IMR-90 (cell line): ENCODE data around the gene C19orf85. TPM values are rescaled to one million over a fixed set of nuclear protein-coding genes. Genes with fewer than 3 reads are reported as not detected.

Experiments used
- ATAC-seq: fragments of 200-7000 bp; cut with Tn5 transposase; 2 replicates; pipeline ENCODE4 v1.9.1; 2020; ENCODE audit warnings: low read depth, mild to moderate bottlenecking, moderate library complexity
- BruUV-seq: library from RNA; stranded (reverse); fragments of 400-500 nt; replicated peaks from 2 replicates; lab custom pipeline; 2021; lab: Mats Ljungman, UMichigan
- CTCF ChIA-PET: fragments of 300-600 bp; formaldehyde crosslinking; extraction: SDS; loops from one replicate; lab custom pipeline; 2021; ENCODE audit warnings: antibody characterized with exemption; lab: Yijun Ruan, JAX
- POLR2A ChIA-PET: fragments of 300-600 bp; sonication (Branson Sonifier 250); formaldehyde crosslinking; loops from one replicate; lab custom pipeline; 2022; ENCODE audit warnings: antibody characterized with exemption; ENCODE audit not compliant: unreplicated experiment; lab: Charles Lee
- DNase-seq: peaks from one replicate; pipeline ENCODE4 v3.0.0; 2013
- H2AFZ ChIP-seq: replicated peaks from 2 replicates; pipeline ENCODE3; 2013; ENCODE audit warnings: low read length, mild to moderate bottlenecking; ENCODE audit not compliant: poor library complexity
- H2AK5ac ChIP-seq: 2 replicates; pipeline ENCODE4 v1.6.1; 2013; ENCODE audit warnings: low read depth, low read length, inconsistent platforms
- H2AK9ac ChIP-seq: replicated peaks from 2 replicates; pipeline ENCODE3; 2013; ENCODE audit warnings: mild to moderate bottlenecking, low read depth, low read length, moderate library complexity; ENCODE audit not compliant: poor library complexity
- H2BK120ac ChIP-seq: 2 replicates; pipeline ENCODE4 v1.6.1; 2013; ENCODE audit warnings: low read depth, low read length, inconsistent platforms
- H2BK15ac ChIP-seq: 3 replicates; pipeline ENCODE4 v1.6.1; 2013; ENCODE audit warnings: low read depth, low read length, inconsistent platforms
- H2BK20ac ChIP-seq: 2 replicates; pipeline ENCODE4 v1.6.1; 2013; ENCODE audit warnings: low read depth, mild to moderate bottlenecking, inconsistent platforms, low read length, moderate library complexity
- H2BK5ac ChIP-seq: 2 replicates; pipeline ENCODE4 v1.6.1; 2013; ENCODE audit warnings: mild to moderate bottlenecking, low read depth, low read length, inconsistent platforms; ENCODE audit not compliant: poor library complexity, severe bottlenecking
- H3K14ac ChIP-seq: replicated peaks from 2 replicates; pipeline ENCODE4 v1.6.1; 2013; ENCODE audit warnings: low read depth, low read length, inconsistent platforms
- H3K18ac ChIP-seq: 2 replicates; pipeline ENCODE4 v1.6.1; 2013; ENCODE audit warnings: low read depth, low read length, control low read depth
- H3K23ac ChIP-seq: 2 replicates; pipeline ENCODE4 v1.6.1; 2013; ENCODE audit warnings: low read depth, low read length, inconsistent platforms
- H3K27ac ChIP-seq: 2 replicates; pipeline ENCODE4 v1.5.1; 2013; ENCODE audit warnings: mild to moderate bottlenecking, control low read depth, low read length; ENCODE audit not compliant: insufficient read depth
- H3K27me3 ChIP-seq: 2 replicates; pipeline ENCODE4 v1.6.1; 2013; ENCODE audit warnings: low read length; ENCODE audit not compliant: control insufficient read depth, insufficient read depth
- H3K36me3 ChIP-seq: 2 replicates; pipeline ENCODE4 v1.6.1; 2013; ENCODE audit warnings: low read length, mixed read lengths; ENCODE audit not compliant: control insufficient read depth, insufficient read depth
- H3K4ac ChIP-seq: 2 replicates; pipeline ENCODE4 v1.6.1; 2013; ENCODE audit warnings: low read depth, low read length, inconsistent platforms
- H3K4me1 ChIP-seq: 2 replicates; pipeline ENCODE4 v1.6.1; 2013; ENCODE audit warnings: low read length, mixed read lengths; ENCODE audit not compliant: control insufficient read depth, insufficient read depth
- H3K4me2 ChIP-seq: 2 replicates; pipeline ENCODE4 v1.6.1; 2013; ENCODE audit warnings: low read depth, mild to moderate bottlenecking, control low read depth, low read length, moderate library complexity
- H3K4me3 ChIP-seq: 2 replicates; pipeline ENCODE4 v1.5.1; 2013; ENCODE audit warnings: low read depth, mild to moderate bottlenecking, control low read depth, low read length, moderate library complexity; ENCODE audit not compliant: insufficient read depth
- H3K56ac ChIP-seq: 2 replicates; pipeline ENCODE4 v1.6.1; 2013; ENCODE audit warnings: low read length, inconsistent platforms; ENCODE audit not compliant: insufficient read depth; ENCODE audit errors: extremely low read depth
- H3K79me1 ChIP-seq, 2 experiments: 2 replicates each; pipeline ENCODE4 v1.6.1; 2013; ENCODE audit warnings: low read length in 2 of 2, inconsistent platforms in 1 of 2, low read depth in 1 of 2
- H3K9ac ChIP-seq: 2 replicates; pipeline ENCODE4 v1.6.1; 2013; ENCODE audit warnings: low read depth, low read length, control low read depth
- H3K9me1 ChIP-seq: 2 replicates; pipeline ENCODE4 v1.6.1; 2013; ENCODE audit warnings: low read length, inconsistent platforms; ENCODE audit not compliant: insufficient read depth
- H3K9me3 ChIP-seq: 2 replicates; pipeline ENCODE4 v1.6.1; 2013; ENCODE audit warnings: low read length; ENCODE audit not compliant: control insufficient read depth, insufficient read depth
- H4K20me1 ChIP-seq: 2 replicates; pipeline ENCODE4 v1.6.1; 2013; ENCODE audit warnings: low read length, inconsistent platforms; ENCODE audit not compliant: insufficient read depth
- H4K5ac ChIP-seq: 2 replicates; pipeline ENCODE4 v1.6.1; 2013; ENCODE audit warnings: mild to moderate bottlenecking, low read depth, low read length, control low read depth
- H4K8ac ChIP-seq, 2 experiments: 2 replicates each; pipeline ENCODE4 v1.6.1; 2013; ENCODE audit warnings: low read depth in 2 of 2, low read length in 2 of 2, control low read depth in 1 of 2, inconsistent platforms in 1 of 2
- H4K91ac ChIP-seq: 2 replicates; pipeline ENCODE4 v1.6.1; 2013; ENCODE audit warnings: low read depth, low read length, inconsistent platforms; ENCODE audit not compliant: insufficient read depth
- NFE2L2 ChIP-seq: fragments of 150-350 bp; IDR thresholded peaks from 2 replicates; pipeline ENCODE4 v1.6.1; 2016; ENCODE audit warnings: low read depth, mild to moderate bottlenecking, low read length
- RAD21 ChIP-seq: IDR thresholded peaks from 2 replicates; pipeline ENCODE4 v1.6.1; 2012; ENCODE audit warnings: low read length, improper control_type of control experiment
- WGBS, 2 experiments: methylation state at CpG; one replicate each; pipeline versions ENCODE4 v1.1.5 to v1.1.7; 2013; ENCODE audit warnings: missing lambda C conversion rate in 2 of 2; ENCODE audit not compliant: insufficient read length in 1 of 2; ENCODE audit errors: extremely low coverage in 2 of 2; 5-methylcytosine and 5-hydroxymethylcytosine counted together
- dilution Hi-C: fragments of 300-500 bp; cut with HindIII; formaldehyde crosslinking; loops from one replicate; pipeline ENCODE4 v1.14.3; 2018; ENCODE audit warnings: low sequenced_read_pairs; ENCODE audit not compliant: unreplicated experiment
- in situ Hi-C: fragments of 300-500 bp; cut with MboI; formaldehyde crosslinking; loops from 3 replicates; pipeline ENCODE4 v1.14.3; 2019; ENCODE audit warnings: low sequenced_read_pairs, inconsistent platforms, mixed read lengths
- intact Hi-C: fragments of 100-400 bp; cut with micrococcal nuclease; formaldehyde crosslinking; loops from 2 replicates; pipeline ENCODE4 v1.10.0; 2022
- polyA plus RNA-seq, 3 experiments: library from polyadenylated mRNA; depleted of rRNA; stranded (reverse); fragments of >200 nt; gene quantifications; 2 replicates each; pipeline ENCODE4 v1.2.3, GENCODE V29; 2012; ENCODE audit warnings: low replicate concordance in 1 of 3
- total RNA-seq: library from RNA; depleted of rRNA; stranded (reverse); fragments of >200 nt; gene quantifications from 2 replicates; pipeline ENCODE4 v1.2.3, GENCODE V29; 2012

C19orf85 gene
- total and polyA plus RNA-seq, 2 of the 4 experiments (the other 2 are of a cell fraction): not detected

GRCh38 chr19:55471266-55471665, 6.7 kb upstream of the C19orf85 start:
- 91% methylated on average over 4 of the region's 13 CpGs; no CpG with 5 or more reads in 1 of the 2 experiments for whole genome bisulfite sequencing, 2 experiments
- Histone ChIP-seq H4K20me1 (no peaks in the 10 kb centered on the region), H2BK120ac (no peak overlapping the region), H3K4me1 (peaks cover 12% of the 10 kb centered on the region), H3K9ac (no peak overlapping the region), H3K36me3 (no peaks in the 10 kb centered on the region), H4K8ac (no peak overlapping the region), H3K23ac (no peak overlapping the region), H3K18ac (no peak overlapping the region), H2BK15ac (no peak overlapping the region), H3K56ac (no peak overlapping the region), H4K91ac (no peak overlapping the region; the same call in 1 of the 2 replicates), H3K4ac (no peak overlapping the region), H2BK20ac (no peak overlapping the region), H3K9me1 (peaks cover 8% of the 10 kb centered on the region; the same call in 1 of the 2 replicates), H2AK5ac (no peak overlapping the region), H2AFZ (no peak overlapping the region), H2AK9ac (peak overlapping the region; percentile 9), H3K79me1 (peaks cover 0 to 4% of the 10 kb centered on the region in 2 experiments; a peak in 1 of 4 replicates), H3K9me3 (no peaks in the 10 kb centered on the region), H3K4me2 (no peak overlapping the region), H2BK5ac (no peak overlapping the region), H3K14ac (no peak overlapping the region), H3K27me3 (no peaks in the 10 kb centered on the region), H3K27ac (no peak overlapping the region), H4K5ac (no peak overlapping the region), H3K4me3 (no peak overlapping the region)
- DNase-seq: no peak
- POLR2A ChIA-PET: no interaction called here
- no peak for ATAC-seq
- CTCF ChIA-PET: interaction anchor here (1.8 kb wide), 1 partner anchor 33 kb away, joined by 9 read pairs; no protein-coding TSS in a partner anchor
- no TSS peak for BruUV-seq
- no peak for TF ChIP-seq RAD21
- no peak for TF ChIP-seq NFE2L2
- in situ Hi-C loops: no loop called here
- dilution Hi-C loops: no loop called here
- intact Hi-C loops: no loop called here
